Neural cell (in vitro differentiated cells): ENCODE measurements around the gene CENPP. TPM values are rescaled to one million over a fixed set of nuclear protein-coding genes. Genes with fewer than 3 reads are reported as not detected.

Experiments
- H2AFZ ChIP-seq: fragments of 200-600, 300-800 bp; sonication (generic), shearing (Covaris generic); 2 replicates; pipeline ENCODE4 v1.6.0; 2014; ENCODE audit warnings: low read depth, mild to moderate bottlenecking, antibody characterized with exemption, low read length, moderate library complexity
- H3F3A ChIP-seq: fragments of 200-600 bp; shearing (Covaris generic); 2 replicates; pipeline ENCODE4 v1.6.1; 2016; ENCODE audit warnings: mild to moderate bottlenecking, moderate library complexity, mixed read lengths, antibody characterized with exemption, low read length; ENCODE audit not compliant: insufficient read depth, poor library complexity, severe bottlenecking
- H3K27ac ChIP-seq: fragments of 200-600, 300-800 bp; sonication (generic), shearing (Covaris generic); 2 replicates; pipeline ENCODE4 v1.5.1; 2014; ENCODE audit warnings: mild to moderate bottlenecking, low read length, moderate library complexity
- H3K27me3 ChIP-seq: fragments of 300-800, 200-600 bp; sonication (generic), shearing (Covaris generic); 2 replicates; pipeline ENCODE4 v1.6.0; 2014; ENCODE audit warnings: mild to moderate bottlenecking, low read depth, low read length, moderate library complexity; ENCODE audit not compliant: insufficient read depth
- H3K36me3 ChIP-seq: fragments of 300-800, 200-600 bp; sonication (generic), shearing (Covaris generic); 2 replicates; pipeline ENCODE4 v1.5.1; 2014; ENCODE audit warnings: mild to moderate bottlenecking, antibody characterized with exemption, low read length, moderate library complexity; ENCODE audit not compliant: insufficient read depth
- H3K4me2 ChIP-seq: fragments of 300-800, 200-600 bp; sonication (generic), shearing (Covaris generic); 2 replicates; pipeline ENCODE4 v1.6.0; 2014; ENCODE audit warnings: mild to moderate bottlenecking, low read length
- H3K4me3 ChIP-seq: fragments of 300-800, 200-600 bp; sonication (generic), shearing (Covaris generic); 2 replicates; pipeline ENCODE4 v1.5.1; 2014; ENCODE audit warnings: mild to moderate bottlenecking, low read length, moderate library complexity
- H3K79me2 ChIP-seq: fragments of 200-600 bp; shearing (Covaris generic); replicated peaks from 2 replicates; pipeline ENCODE4 v1.6.0; 2014; ENCODE audit warnings: mild to moderate bottlenecking, low read length, moderate library complexity; ENCODE audit not compliant: insufficient read depth
- H3K9ac ChIP-seq: fragments of 300-800, 200-600 bp; sonication (generic), shearing (Covaris generic); 2 replicates; pipeline ENCODE4 v1.6.1; 2016; ENCODE audit warnings: mild to moderate bottlenecking, low read length, mixed read lengths
- H3K9me2 ChIP-seq: fragments of 200-600 bp; shearing (Covaris generic); 2 replicates; pipeline ENCODE4 v1.6.1; 2016; ENCODE audit warnings: mild to moderate bottlenecking, low read length, mixed read lengths; ENCODE audit not compliant: insufficient read depth
- H3K9me3 ChIP-seq: fragments of 200-600, 300-800 bp; sonication (generic), shearing (Covaris generic); 2 replicates; pipeline ENCODE4 v1.6.1; 2016; ENCODE audit warnings: mild to moderate bottlenecking, mixed run types, low read length, moderate library complexity, mixed read lengths
- H4K20me1 ChIP-seq: fragments of 200-600 bp; shearing (Covaris generic); 2 replicates; pipeline ENCODE4 v1.6.1; 2016; ENCODE audit warnings: mild to moderate bottlenecking, mixed run types; ENCODE audit not compliant: insufficient read depth
- CTCF ChIP-seq: fragments of 450-650 bp; IDR thresholded peaks from 2 replicates; pipeline ENCODE4 v1.5.1; 2014; ENCODE audit warnings: antibody characterized with exemption, mild to moderate bottlenecking, moderate library complexity; ENCODE audit not compliant: poor library complexity, severe bottlenecking
- EP300 ChIP-seq: fragments of 450-650 bp; conservative IDR thresholded peaks from 2 replicates; pipeline ENCODE4 v1.6.1; 2014; ENCODE audit warnings: antibody characterized with exemption, mild to moderate bottlenecking, moderate library complexity; ENCODE audit not compliant: poor library complexity, severe bottlenecking
- EZH2 ChIP-seq: fragments of 200-600, 300-800 bp; shearing (Covaris generic), sonication (generic); IDR thresholded peaks from 2 replicates; pipeline ENCODE4 v1.6.1; 2014; ENCODE audit warnings: antibody characterized with exemption, low read length, borderline replicate concordance, mild to moderate bottlenecking; ENCODE audit not compliant: insufficient read depth, poor library complexity, severe bottlenecking
- MXI1 ChIP-seq: fragments of 450-650 bp; conservative IDR thresholded peaks from 2 replicates; pipeline ENCODE4 v1.6.1; 2014; ENCODE audit warnings: antibody characterized with exemption, mild to moderate bottlenecking; ENCODE audit not compliant: poor library complexity, severe bottlenecking
- POLR2AphosphoS5 ChIP-seq: IDR thresholded peaks from 2 replicates; pipeline ENCODE4 v1.6.1; 2012
- RAD21 ChIP-seq: fragments of 450-650 bp; conservative IDR thresholded peaks from 2 replicates; pipeline ENCODE4 v1.6.1; 2014; ENCODE audit warnings: antibody characterized with exemption, mild to moderate bottlenecking, moderate library complexity
- REST ChIP-seq: IDR thresholded peaks from 2 replicates; pipeline ENCODE4 v1.6.1; 2012; ENCODE audit warnings: borderline replicate concordance
- SMC3 ChIP-seq: fragments of 450-650 bp; conservative IDR thresholded peaks from 2 replicates; pipeline ENCODE4 v1.6.1; 2014; ENCODE audit warnings: antibody characterized with exemption, mild to moderate bottlenecking, moderate library complexity; ENCODE audit not compliant: poor library complexity
- TAF1 ChIP-seq: IDR thresholded peaks from 2 replicates; pipeline ENCODE4 v1.6.1; 2012; ENCODE audit warnings: low read depth
- polyA plus RNA-seq: library from polyadenylated mRNA; depleted of rRNA; stranded (reverse); fragments of >200 nt; gene quantifications from 2 replicates; pipeline ENCODE4 v1.2.3, GENCODE V29; 2014

The CENPP gene
- polyA plus RNA-seq, 1 donor from 2014 or later = 5.0 TPM

- Histone ChIP-seq H3K79me2 (no peaks in the 10 kb centered on the region), H3K9me2 (no peaks in the 10 kb centered on the region), H3K4me3 (no peak overlapping the region), H3K4me2 (no peak overlapping the region), H3K27ac (no peak overlapping the region), H3K36me3 (no peaks in the 10 kb centered on the region), H4K20me1 (no peaks in the 10 kb centered on the region), H3F3A (no peaks in the 10 kb centered on the region), H2AFZ (no peak overlapping the region), H3K27me3 (no peaks in the 10 kb centered on the region), H3K9ac (no peak overlapping the region), H3K9me3 (no peaks in the 10 kb centered on the region)
- no peak for TF ChIP-seq POLR2AphosphoS5
- no peak for TF ChIP-seq EP300
- no peak for TF ChIP-seq REST
- no peak for TF ChIP-seq SMC3
- no peak for TF ChIP-seq CTCF
- no peak for TF ChIP-seq EZH2
- no peak for TF ChIP-seq TAF1
- no peak for TF ChIP-seq MXI1
- no peak for TF ChIP-seq RAD21
Observed at GRCh38 chr9:92607773-92608172, 282.0 kb downstream of the CENPP start.

- Histone ChIP-seq H3K9me2 (no peaks in the 10 kb centered on the region), H3F3A (no peaks in the 10 kb centered on the region), H3K27me3 (no peaks in the 10 kb centered on the region), H4K20me1 (no peaks in the 10 kb centered on the region), H3K27ac (peak overlapping the region; percentile 75), H3K9ac (peak overlapping the region; percentile 54), H2AFZ (no peak overlapping the region), H3K4me2 (no peak overlapping the region), H3K36me3 (no peaks in the 10 kb centered on the region), H3K4me3 (no peak overlapping the region), H3K9me3 (no peaks in the 10 kb centered on the region), H3K79me2 (no peaks in the 10 kb centered on the region)
- TF ChIP-seq MXI1 (no peak), TAF1 (no peak), RAD21 (no peak), SMC3 (no peak), CTCF (no peak), EZH2 (no peak), REST (no peak), EP300 (no peak)
Observed at GRCh38 chr9:92608241-92608908, 282.6 kb downstream of the CENPP start.
